Measurements from ENCODE around the gene SETMAR.

GRCh38 chr3:4340077-4340410 is 36.9 kb downstream of the SETMAR start:
- TF ChIP-seq CTCF (IDR thresholded peaks at IDR 0.05; ENCODE audit: poor library complexity) (no peak), EZH2phosphoT487 (IDR thresholded peaks at IDR 0.05; ENCODE audit: low read depth, severe bottlenecking, unreplicated experiment) (no peak)

Data from hepatocyte (in vitro differentiated cells).